Measurements from ENCODE around the gene KRTAP10-11.
"Not testable (repeated sequence)": the region's sequence is repeated elsewhere in the genome, so short reads cannot be mapped to it uniquely, and the experiment has no call there.

The KRTAP10-11 gene

DNA sequence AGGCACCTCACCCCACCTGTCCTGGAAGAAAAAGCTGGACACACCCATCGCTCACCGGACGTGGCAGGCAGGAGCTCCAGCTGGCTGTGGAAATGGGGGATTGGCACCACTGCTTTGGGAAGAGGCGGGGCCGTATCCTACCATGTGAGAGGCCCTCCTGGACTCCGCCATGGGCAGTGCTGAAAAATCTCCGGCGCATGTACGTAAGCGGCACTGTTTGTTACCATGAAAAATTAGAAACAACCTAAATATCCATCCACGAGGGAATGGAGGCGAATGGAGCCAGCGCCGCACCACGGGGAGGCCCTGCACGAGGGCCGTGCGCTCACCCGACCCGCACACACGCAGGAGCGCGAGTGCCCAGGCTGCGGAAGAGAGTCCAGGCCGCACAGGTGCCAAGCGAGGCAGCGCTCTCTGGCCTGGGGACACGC lies 31.2 kb upstream of the KRTAP10-11 start:
- DNase-seq (ENCODE audit: low spot score) = no peak

DNA sequence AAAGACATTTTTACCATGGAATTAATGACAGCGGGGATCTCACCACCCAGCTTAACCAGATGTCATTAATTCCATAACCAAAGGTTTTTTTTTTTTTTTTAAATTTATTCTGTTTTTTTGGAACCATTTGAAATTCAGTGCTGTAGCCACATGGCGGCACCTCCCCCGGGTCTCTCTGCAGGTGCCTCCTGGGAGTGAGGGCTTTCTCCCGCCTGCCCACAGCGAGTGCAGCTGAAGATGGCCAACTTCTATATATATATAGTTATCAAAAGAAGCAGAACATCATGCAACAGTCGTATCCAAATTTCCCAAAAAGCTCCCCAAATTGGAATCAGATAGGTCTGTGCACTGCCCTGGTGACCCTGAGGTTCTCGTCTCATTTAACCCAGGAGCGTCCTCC lies 30.7 kb upstream of the KRTAP10-11 start:
- no peak for DNase-seq (ENCODE audit: low spot score)

DNA sequence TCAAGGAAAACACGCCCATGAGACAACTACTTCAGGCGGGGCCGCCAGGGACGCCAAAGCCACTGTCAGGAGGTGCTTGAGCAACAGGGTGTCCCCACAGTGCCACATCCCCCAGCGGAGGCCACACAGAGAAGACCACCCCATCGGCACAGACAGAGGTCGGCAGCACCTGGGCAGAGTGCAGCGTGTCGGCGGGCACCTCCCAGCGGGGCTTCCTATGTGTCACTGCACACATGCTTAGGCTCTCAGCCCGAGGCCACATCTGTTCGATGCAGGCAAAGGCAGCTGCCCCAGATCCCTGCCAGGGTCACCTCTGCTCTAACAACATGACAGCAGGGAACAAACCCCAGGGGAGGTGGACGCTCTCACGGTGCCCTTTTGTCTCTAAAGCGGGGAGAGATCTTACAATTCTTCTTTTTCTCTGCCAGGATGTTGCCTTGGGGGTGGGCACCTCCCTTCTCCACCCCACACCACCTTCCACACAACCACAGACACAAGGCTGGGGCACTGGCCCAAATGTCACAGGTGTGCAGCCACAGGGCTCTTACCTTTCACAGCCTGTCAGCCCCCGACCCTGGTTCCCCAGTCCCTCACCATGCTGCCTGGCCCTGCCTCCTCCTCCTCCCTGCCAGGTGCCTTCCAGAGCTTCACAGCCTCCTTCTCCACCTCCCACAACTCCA lies 30.2 kb upstream of the KRTAP10-11 start:
- DNase-seq (ENCODE audit: low spot score) = no peak

DNA sequence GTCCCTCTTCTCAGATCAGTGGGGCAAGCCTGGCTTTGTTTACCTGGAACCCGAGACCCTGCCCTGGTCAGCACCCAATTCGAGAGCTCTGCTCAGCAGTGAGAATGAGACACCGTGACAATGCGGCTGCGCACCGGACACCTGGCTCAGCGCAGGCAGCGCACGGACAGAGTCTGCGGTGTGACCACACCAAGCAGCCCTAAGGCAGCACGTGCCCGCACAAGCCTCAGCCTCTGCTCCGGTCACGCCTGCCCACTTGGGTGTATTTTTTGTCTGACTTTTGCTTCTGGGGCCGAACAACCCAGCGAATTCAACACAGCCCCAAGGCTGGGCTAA lies 29.7 kb upstream of the KRTAP10-11 start:
- DNase-seq (ENCODE audit: low spot score) = no peak

DNA sequence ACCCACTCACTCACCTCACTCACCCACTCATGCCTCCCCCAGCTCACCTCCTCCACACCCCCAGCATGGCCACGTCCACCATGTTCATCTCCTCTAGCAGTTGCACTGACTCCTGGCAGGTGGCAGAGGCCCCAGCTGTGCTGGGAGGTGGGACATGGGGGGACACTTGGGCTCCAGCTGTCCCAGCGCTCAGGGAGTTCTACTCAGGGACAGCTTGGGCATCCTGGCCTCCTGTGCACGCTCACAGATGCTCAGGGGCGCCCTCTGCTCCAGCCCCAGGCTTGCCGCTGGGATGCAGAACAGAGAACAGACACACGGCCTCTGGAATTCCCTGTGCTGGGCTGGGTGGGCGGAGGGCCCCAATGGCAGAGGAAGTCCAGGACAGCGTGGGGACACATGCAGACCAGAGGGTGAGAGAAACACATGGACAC lies 29.1 kb upstream of the KRTAP10-11 start:
- DNase-seq (ENCODE audit: low spot score) = no peak

DNA sequence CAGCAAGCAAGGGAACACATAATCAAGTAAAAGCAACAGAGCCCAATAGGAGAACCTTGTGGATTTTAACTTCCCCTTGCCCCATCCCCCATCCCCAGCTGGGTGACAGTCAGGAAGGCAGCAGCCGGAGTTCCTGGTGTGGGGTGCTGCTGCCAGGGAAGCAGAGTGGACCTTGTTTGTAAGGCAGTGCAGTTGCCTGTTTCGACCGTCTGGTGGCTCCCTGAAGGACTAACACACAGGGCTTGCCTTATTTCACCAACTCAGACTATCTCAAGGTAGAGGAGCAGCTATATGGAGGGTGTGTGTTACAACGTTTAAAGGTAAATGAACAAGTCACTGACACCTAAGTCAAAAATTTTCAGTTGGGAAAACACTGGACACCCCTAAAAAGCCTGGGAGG lies 27.7 kb upstream of the KRTAP10-11 start:
- no peak for DNase-seq (ENCODE audit: low spot score)

DNA sequence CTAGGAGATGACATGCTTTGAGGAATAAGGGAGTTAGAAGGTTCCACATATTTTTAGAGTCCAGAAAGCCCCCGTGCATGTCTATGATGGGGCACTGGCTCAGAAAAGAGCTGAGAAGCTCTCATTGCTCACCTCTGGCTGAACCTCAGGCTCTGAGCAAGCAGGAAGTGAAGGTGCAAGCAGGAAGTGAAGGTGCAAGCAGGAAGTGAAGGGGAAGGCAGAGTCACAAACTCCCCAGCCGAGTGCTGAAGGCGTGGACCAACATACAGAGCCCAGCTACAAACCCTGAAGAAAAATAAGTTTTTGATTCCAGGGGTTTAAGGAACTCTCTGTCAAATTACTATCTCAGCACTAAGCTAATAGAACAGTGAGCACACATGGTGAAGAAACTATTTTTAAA lies 27.3 kb upstream of the KRTAP10-11 start:
- peak; percentile 79 for DNase-seq (ENCODE audit: low spot score)

DNA sequence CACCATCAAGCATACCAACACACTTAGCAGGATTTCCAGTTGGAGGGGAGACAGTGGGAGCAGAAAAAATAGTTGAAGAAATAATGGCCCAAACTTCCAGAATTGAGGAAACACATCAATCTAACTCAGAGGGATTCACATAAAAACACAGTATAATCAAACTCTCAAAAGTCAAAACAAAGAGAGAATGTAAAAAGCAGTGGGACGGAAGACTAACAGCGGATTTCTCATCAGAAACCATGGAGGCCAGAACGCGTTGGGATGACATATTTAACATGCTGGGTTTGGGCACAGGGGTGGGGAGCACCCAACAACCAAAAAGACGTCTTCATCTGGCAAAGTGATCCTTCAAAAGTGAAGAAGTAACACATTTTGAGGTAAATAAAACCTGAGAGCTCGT lies 26.3 kb upstream of the KRTAP10-11 start:
- no peak for DNase-seq (ENCODE audit: low spot score)

DNA sequence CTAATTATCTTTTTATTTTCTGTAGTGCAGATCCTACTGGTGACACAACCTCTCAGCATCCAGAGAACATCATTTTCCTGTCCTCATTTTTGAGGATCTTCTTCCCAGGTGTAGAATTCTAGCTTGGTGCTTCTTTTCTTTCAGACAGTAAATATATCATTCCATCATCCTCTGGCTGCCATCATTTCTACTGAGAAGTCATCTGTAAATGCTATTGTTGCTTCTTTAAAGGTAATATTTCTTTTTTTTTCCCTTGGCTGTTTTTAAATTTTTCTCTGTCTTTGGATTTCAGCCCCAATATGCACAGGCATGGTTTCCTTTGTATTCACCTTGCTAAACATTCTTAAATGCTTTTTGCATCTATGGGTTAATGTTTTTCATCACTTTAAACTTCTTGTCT lies 22.6 kb upstream of the KRTAP10-11 start:
- DNase-seq (ENCODE audit: low spot score) = no peak

DNA sequence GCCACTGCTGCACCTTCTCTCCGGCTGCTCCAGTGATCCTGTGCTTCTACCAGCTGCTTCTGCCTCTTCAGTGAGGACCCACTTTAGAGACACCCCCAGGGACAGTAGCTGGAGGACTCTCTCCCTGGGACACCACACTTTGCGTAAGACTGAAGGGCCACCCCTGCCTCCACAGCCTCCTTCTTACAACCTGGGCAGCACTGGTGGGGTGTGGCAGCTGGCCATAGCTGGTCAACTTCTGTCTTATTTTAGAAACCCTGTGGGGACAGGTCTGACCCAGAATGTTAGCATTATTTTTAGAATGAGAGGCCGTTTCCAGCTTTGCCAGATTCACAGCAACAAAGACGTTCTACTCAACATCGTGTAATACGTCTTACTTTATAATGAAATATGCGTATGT lies 20.5 kb upstream of the KRTAP10-11 start:
- no peak for DNase-seq (ENCODE audit: low spot score)

DNA sequence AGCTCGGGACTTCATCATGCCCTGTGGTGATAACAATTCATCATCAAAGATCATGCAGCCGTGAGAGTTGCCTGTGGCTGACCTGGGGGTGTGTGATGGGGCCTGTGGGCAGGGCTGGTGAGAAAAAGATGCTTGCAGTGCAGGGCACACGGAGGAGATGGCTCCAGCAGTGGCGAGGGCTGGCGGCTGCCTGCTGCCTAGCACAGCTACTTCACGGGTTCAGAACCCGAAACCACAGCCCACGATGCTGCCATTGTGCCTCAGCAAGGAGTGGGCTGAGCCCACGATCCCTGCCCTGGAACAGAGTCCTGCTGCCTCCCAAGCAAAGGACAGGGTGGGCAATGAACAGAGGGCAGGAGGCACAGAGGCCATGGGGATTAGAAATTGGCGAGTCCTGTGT lies 20.0 kb upstream of the KRTAP10-11 start:
- DNase-seq (ENCODE audit: low spot score) = no peak

DNA sequence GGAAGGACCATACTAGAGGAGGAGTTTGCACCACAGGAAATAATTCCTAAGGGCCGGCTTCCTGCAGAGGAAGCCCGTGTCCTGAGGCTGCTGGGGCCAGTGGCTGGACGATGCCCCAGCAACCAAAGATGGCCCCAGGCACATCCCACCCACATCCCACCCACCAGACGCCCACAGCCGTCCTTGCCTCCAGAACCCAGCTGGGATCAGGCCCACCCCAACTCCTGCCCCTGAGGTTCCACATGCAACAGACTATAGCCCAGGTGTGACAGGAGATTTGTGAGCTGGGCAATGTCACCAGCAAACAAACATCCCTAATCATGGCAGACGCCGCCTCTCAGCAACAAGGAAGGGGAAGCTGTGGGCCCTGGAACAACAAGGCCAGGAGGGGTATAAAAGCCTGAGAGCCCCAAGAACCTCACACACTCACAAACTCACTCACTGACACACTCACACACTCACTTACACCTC lies 19.5 kb upstream of the KRTAP10-11 start, which contains the start of gene KRTAP10-9:
Gene KRTAP10-9, plus strand, starts transcription at position 421 of the 471 bp plus-strand sequence. CDS start 79 bp downstream, outside the sequence.
- no peak for DNase-seq (ENCODE audit: low spot score)

DNA sequence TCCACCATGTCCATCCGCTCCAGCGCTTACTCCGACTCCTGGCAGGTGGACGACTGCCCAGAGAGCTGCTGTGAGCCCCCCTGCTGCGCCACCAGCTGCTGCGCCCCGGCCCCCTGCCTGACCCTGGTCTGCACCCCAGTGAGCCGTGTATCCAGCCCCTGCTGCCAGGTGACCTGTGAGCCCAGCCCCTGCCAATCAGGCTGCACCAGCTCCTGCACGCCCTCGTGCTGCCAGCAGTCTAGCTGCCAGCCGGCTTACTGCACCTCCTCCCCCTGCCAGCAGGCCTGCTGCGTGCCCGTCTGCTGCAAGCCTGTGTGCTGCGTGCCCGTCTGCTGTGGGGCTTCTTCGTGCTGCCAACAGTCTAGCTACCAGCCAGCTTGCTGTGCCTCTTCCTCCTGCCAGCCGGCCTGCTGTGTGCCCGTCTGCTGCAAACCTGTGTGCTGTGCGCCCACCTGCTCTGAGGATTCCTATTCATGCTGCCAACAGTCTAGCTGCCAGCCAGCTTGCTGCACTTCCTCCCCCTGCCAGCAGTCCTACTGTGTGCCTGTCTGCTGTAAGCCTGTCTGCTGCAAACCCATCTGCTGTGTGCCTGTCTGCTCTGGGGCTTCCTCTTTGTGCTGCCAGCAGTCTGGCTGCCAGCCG lies 18.9 kb upstream of the KRTAP10-11 start:
- DNase-seq (ENCODE audit: low spot score) = not testable (repeated sequence)

DNA sequence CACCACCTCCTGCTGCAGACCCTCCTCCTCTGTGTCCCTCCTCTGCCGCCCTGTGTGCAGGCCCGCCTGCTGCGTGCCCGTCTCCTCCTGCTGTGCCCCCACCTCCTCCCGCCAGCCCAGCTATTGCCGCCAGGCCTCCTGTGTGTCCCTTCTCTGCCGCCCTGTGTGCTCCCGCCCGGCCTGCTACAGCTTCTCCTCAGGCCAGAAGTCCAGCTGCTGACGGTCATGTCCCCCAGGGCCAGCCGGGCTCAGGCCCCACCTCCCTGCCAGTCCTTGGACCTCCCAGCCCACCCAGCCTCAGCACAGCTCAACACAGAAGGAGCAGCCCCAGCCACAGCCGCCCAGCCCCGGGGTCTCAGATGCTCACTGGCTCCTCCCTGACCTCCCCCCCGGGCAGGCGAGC lies 18.4 kb upstream of the KRTAP10-11 start:
- not testable (repeated sequence) for DNase-seq (ENCODE audit: low spot score)

DNA sequence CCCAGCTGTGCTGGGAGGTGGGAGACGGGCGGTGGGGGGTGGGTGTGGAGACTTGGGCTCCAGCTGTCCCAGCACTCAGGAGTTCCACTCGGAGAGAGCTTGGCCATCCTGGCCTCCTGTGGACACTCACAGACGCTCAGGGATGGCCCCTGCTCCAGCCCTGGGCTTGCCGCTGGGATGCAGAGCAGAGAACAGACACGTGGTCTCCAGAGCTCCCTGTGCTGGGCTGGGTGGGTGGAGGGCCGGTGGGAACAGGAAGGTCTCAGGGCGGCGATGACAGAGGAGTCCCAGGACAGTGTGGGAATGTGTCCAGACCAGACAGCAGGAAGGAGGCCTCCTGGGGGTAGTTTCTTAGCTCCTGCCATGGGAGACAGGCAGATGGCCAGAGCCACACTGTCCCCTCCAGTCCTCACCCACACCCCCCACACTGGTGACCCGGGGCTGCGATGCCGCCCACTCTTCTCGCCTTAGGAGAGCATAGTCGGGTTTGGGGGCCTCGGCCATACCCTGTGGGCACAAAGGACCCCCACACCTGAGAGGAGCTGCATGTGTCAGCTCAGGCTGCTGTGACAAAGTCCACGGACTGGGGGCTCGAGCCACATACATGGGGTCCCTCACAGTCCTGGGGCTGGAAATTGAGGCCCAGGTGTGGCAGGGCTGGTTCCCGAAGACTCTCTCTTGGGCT lies 17.4 kb upstream of the KRTAP10-11 start:
- DNase-seq (ENCODE audit: low spot score) = no peak

DNA sequence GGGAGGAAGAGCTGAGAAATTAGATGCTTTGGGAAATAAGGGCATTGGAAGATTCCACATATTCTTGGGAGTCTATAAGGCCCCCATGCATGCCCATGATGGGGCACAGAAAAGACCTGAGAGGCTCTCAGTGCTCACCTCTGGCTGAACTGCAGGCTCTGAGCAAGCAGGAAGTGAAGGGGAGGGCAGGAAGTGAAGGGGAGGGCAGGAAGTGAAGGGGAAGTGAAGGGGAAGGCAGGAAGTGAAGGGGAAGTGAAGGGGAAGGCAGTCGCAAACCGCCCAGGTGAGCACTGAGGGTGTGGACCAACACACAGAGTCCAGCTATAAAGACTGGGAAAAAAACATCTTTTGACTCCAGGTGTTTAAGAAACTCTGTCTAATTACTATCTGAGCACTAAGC lies 15.8 kb upstream of the KRTAP10-11 start:
- no peak for DNase-seq (ENCODE audit: low spot score)

DNA sequence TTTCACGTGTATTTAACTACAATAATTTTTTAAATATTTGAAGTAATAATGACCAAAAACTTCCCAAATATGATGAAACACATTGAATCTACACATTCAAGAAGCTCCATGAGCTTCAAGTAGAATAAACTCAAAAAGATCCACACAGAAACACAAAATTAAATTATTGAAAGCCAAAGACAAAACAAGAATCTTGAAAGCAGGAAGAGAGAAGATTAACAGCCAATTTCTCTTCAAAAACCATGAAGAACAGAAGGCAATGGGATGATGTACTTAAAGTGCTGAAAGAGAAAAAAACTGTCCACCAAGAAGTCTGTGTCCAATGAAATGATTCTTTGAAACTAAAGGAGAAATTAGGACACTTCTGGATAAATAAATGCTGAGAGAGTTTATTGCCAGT lies 14.1 kb upstream of the KRTAP10-11 start:
- DNase-seq (ENCODE audit: low spot score) = no peak

DNA sequence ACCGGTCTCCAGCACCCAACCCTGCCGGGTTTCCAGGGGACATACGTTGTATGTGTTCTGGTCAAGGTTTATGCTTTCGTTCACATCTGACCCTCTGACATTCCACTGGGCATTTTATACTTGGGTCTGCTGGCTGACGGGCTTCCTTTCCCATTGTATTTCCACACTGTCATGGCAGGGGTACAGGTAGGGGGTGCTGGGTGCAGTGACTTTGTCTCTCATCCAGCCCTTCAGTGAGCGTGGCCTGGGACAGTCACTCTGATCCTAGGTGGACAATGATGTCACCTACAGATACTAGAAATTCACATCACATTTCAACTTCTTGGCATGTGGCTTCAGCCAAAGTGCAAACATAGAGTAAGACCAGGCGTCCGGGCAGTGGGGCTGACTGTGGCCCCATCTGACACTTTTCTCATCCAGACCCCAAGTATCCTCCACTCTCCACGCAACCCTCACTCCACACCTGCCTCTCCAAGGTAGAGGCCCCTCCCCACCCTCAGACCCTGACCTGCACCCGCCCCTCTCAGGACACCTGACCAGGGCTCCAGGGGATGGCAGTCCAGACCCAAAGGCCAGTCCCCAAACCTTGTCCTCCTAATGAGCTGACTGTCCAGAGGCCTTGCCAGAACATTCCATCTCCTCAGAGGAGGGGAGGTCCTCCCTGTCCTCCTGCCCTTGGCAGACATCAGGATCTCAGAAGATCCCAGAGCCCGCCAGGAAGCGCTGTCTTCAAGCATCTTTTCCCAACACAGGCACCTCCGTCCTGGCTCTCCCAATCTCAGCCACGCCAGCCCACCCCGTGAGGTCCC lies 9.8 kb upstream of the KRTAP10-11 start:
- DNase-seq (ENCODE audit: low spot score) = no peak

DNA sequence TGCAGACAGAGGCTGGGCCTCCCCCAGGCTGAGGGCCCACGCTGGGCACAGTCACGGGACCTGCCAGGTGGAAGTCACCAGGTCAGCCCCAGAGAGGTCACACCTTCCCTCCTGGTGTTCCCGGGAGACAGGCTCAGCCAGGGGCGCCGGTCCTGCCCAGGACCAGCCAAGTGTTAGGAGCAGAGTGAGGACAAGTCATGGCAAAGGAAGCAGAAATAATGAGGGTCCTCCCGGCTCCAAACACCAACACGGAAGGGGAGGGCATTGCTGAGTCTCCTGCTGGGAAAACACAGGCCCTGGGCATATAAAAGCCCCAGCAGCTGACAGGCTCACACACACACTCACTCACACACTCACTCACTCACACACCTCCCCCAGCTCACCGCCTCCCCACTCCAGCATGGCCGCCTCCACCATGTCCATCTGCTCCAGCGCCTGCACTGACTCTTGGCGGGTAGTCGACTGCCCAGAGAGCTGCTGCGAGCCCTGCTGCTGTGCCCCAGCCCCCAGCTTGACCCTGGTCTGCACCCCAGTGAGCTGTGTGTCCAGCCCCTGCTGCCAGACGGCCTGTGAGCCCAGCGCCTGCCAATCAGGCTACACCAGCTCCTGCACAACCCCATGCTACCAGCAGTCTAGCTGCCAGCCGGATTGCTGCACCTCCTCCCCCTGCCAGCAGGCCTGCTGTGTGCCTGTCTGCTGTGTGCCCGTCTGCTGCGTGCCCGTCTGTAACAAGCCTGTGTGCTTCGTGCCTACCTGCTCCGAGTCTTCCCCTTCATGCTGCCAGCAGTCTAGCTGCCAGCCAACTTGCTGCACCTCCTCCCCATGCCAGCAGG lies 9.0 kb upstream of the KRTAP10-11 start, which contains the start of gene KRTAP10-10:
Gene KRTAP10-10, plus strand, starts transcription at position 339 of the 833 bp plus-strand sequence. Its CDS starts 62 bp downstream, at position 401.
- DNase-seq (ENCODE audit: low spot score) = no peak

DNA sequence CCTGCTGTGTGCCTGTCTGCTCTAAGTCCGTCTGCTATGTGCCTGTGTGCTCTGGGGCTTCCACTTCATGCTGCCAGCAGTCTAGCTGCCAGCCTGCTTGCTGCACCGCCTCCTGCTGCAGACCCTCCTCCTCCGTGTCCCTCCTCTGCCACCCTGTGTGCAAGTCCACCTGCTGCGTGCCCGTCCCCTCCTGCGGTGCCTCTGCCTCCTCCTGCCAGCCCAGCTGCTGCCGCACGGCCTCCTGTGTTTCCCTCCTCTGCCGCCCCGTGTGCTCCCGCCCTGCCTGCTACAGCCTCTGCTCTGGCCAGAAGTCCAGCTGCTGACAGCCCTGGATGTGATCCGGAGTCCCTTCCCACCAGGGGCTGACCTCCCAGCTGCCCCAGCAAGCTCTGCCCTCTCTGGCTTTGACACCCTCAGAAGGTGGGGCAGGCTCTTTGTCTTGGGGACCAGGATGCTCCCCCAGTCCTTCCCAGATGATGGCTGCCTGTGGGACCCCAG lies 8.3 kb upstream of the KRTAP10-11 start:
- not testable (repeated sequence) for DNase-seq (ENCODE audit: low spot score)

Data from CD4-positive, alpha-beta T cell treated with Interleukin-6 at 100 ng/mL for 8 hours (primary cell).